ENCODE results near the gene CABCOCO1.

CABCOCO1 gene

DNA sequence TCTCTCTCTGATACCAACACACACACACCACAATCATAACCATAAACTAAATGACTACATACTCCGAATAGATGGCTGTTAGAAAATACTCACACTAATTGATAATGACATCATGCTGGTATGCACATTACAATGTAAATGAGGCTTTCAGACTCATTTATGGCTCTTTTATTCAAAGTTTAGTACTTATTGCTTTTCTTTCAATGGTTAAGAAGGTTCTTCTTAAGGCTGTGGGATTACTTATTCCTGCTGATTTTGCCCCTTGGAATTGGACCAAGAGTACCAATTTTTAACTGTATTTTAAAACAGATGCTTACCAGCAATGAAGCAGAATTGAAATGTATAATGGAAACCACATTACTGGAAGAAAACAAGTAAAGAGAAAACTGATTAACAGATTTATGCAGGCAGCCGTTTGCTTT lies 20.6 kb upstream of the CABCOCO1 start (continued):
- TF ChIP-seq ZNF565 (CRISPR knock-in tag; conservative IDR thresholded peaks at IDR 0.05; ENCODE audit: low read depth) (no peak), TOX (CRISPR knock-in tag; IDR thresholded peaks at IDR 0.05; ENCODE audit: borderline replicate concordance) (no peak), SNAI2 (CRISPR knock-in tag; IDR thresholded peaks at IDR 0.05) (no peak), BACH2 (CRISPR knock-in tag; IDR thresholded peaks at IDR 0.05; ENCODE audit: borderline replicate concordance) (no peak), PPARA (CRISPR knock-in tag; IDR thresholded peaks at IDR 0.05; ENCODE audit: borderline replicate concordance) (no peak)

DNA sequence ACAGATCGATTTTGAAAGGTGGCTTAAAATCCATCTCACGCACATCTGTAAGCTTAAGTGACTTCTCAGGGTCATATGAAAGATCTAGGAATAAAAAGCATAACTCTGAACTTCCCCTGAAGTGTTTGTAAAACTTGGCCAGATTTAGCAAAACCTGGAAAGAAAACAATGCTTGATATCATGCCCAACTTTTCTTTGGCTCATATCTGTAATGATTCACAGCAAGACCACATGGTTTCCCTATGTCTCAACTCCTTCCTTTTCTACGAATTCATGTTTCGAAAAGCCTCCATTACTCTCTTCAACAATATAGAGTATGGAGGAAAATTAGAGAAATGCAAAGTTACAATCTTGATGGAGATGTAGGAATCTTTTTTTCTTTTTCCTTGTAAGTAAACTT lies 20.1 kb upstream of the CABCOCO1 start:
- no peak for TF ChIP-seq TCF4 (CRISPR knock-in tag; IDR thresholded peaks at IDR 0.05; ENCODE audit: borderline replicate concordance)
- no peak for TF ChIP-seq OSR1 (CRISPR knock-in tag; IDR thresholded peaks at IDR 0.05)
- TF ChIP-seq, protein P1, sequence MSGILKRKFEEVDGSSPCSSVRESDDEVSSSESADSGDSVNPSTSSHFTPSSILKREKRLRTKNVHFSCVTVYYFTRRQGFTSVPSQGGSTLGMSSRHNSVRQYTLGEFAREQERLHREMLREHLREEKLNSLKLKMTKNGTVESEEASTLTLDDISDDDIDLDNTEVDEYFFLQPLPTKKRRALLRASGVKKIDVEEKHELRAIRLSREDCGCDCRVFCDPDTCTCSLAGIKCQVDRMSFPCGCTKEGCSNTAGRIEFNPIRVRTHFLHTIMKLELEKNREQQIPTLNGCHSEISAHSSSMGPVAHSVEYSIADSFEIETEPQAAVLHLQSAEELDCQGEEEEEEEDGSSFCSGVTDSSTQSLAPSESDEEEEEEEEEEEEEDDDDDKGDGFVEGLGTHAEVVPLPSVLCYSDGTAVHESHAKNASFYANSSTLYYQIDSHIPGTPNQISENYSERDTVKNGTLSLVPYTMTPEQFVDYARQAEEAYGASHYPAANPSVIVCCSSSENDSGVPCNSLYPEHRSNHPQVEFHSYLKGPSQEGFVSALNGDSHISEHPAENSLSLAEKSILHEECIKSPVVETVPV (CRISPR knock-in tag; IDR thresholded peaks at IDR 0.05): no peak
- TF ChIP-seq TOX (CRISPR knock-in tag; IDR thresholded peaks at IDR 0.05; ENCODE audit: borderline replicate concordance): no peak
- TF ChIP-seq SNAI2 (CRISPR knock-in tag; IDR thresholded peaks at IDR 0.05): no peak
- TF ChIP-seq ZNF8 (CRISPR knock-in tag; IDR thresholded peaks at IDR 0.05): no peak
- no peak for TF ChIP-seq ZFP30 (CRISPR knock-in tag; IDR thresholded peaks at IDR 0.05)
- no peak for TF ChIP-seq ESRRG (CRISPR knock-in tag; IDR thresholded peaks at IDR 0.05)
- TF ChIP-seq ZFP3 (CRISPR knock-in tag; IDR thresholded peaks at IDR 0.05): no peak
- TF ChIP-seq ZNF565 (CRISPR knock-in tag; conservative IDR thresholded peaks at IDR 0.05; ENCODE audit: low read depth): no peak
- no peak for TF ChIP-seq PPARA (CRISPR knock-in tag; IDR thresholded peaks at IDR 0.05; ENCODE audit: borderline replicate concordance)
- no peak for TF ChIP-seq ARNTL (CRISPR knock-in tag; IDR thresholded peaks at IDR 0.05; ENCODE audit: borderline replicate concordance, low read depth)
- TF ChIP-seq, protein P2, sequence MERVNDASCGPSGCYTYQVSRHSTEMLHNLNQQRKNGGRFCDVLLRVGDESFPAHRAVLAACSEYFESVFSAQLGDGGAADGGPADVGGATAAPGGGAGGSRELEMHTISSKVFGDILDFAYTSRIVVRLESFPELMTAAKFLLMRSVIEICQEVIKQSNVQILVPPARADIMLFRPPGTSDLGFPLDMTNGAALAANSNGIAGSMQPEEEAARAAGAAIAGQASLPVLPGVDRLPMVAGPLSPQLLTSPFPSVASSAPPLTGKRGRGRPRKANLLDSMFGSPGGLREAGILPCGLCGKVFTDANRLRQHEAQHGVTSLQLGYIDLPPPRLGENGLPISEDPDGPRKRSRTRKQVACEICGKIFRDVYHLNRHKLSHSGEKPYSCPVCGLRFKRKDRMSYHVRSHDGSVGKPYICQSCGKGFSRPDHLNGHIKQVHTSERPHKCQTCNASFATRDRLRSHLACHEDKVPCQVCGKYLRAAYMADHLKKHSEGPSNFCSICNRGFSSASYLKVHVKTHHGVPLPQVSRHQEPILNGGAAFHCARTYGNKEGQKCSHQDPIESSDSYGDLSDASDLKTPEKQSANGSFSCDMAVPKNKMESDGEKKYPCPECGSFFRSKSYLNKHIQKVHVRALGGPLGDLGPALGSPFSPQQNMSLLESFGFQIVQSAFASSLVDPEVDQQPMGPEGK (CRISPR knock-in tag; IDR thresholded peaks at IDR 0.05; ENCODE audit: borderline replicate concordance): no peak
- TF ChIP-seq BACH2 (CRISPR knock-in tag; IDR thresholded peaks at IDR 0.05; ENCODE audit: borderline replicate concordance): no peak

DNA sequence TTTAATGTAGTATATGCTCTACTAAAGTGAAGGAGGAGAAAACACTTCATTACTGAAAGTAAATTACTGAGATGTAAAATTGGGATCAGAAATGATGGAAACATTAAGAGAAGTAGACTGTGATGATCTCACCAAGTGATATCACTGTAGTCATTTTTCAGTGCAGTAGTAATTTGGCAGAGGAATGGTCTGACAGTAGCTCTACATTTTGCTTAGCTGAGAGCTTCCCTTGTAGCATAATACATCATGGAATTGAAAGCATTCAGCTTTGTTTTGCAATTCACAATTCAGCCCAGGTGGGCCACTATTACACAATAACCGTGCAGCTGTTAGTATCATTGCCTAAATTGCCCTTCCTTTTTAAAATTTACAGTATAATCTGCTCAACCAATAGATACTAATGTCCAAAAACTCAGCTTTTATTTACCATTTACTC lies 19.4 kb upstream of the CABCOCO1 start:
- ATAC-seq: peak; percentile 79
- TF ChIP-seq ISL1 (CRISPR knock-in tag; IDR thresholded peaks at IDR 0.05) (peak; percentile 86), CSDC2 (CRISPR knock-in tag; IDR thresholded peaks at IDR 0.05) (no peak), ZNF70 (CRISPR knock-in tag; IDR thresholded peaks at IDR 0.05) (0 out of 2 replicates have a peak, but pooled peaks have one; percentile 40), ZNF565 (CRISPR knock-in tag; conservative IDR thresholded peaks at IDR 0.05; ENCODE audit: low read depth) (no peak), RARB (CRISPR knock-in tag; IDR thresholded peaks at IDR 0.05) (no peak), ZFP3 (CRISPR knock-in tag; IDR thresholded peaks at IDR 0.05) (no peak), GLIS3 (CRISPR knock-in tag; IDR thresholded peaks at IDR 0.05) (no peak), PPARA (CRISPR knock-in tag; IDR thresholded peaks at IDR 0.05; ENCODE audit: borderline replicate concordance) (no peak)
- TF ChIP-seq, protein P3, sequence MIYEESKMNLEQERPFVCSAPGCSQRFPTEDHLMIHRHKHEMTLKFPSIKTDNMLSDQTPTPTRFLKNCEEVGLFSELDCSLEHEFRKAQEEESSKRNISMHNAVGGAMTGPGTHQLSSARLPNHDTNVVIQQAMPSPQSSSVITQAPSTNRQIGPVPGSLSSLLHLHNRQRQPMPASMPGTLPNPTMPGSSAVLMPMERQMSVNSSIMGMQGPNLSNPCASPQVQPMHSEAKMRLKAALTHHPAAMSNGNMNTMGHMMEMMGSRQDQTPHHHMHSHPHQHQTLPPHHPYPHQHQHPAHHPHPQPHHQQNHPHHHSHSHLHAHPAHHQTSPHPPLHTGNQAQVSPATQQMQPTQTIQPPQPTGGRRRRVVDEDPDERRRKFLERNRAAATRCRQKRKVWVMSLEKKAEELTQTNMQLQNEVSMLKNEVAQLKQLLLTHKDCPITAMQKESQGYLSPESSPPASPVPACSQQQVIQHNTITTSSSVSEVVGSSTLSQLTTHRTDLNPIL (CRISPR knock-in tag; IDR thresholded peaks at IDR 0.05; ENCODE audit: low read depth): peak; percentile 67; the same call in 1 of the 2 replicates
- TF ChIP-seq, protein P4, sequence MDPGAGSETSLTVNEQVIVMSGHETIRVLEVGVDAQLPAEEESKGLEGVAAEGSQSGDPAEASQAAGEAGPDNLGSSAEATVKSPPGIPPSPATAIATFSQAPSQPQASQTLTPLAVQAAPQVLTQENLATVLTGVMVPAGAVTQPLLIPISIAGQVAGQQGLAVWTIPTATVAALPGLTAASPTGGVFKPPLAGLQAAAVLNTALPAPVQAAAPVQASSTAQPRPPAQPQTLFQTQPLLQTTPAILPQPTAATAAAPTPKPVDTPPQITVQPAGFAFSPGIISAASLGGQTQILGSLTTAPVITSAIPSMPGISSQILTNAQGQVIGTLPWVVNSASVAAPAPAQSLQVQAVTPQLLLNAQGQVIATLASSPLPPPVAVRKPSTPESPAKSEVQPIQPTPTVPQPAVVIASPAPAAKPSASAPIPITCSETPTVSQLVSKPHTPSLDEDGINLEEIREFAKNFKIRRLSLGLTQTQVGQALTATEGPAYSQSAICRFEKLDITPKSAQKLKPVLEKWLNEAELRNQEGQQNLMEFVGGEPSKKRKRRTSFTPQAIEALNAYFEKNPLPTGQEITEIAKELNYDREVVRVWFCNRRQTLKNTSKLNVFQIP (CRISPR knock-in tag; IDR thresholded peaks at IDR 0.05; ENCODE audit: borderline replicate concordance, low read depth): no peak

More for the DNA sequence above, 20.1 kb upstream of the CABCOCO1 start:
- ATAC-seq: peak; percentile 83

DNA sequence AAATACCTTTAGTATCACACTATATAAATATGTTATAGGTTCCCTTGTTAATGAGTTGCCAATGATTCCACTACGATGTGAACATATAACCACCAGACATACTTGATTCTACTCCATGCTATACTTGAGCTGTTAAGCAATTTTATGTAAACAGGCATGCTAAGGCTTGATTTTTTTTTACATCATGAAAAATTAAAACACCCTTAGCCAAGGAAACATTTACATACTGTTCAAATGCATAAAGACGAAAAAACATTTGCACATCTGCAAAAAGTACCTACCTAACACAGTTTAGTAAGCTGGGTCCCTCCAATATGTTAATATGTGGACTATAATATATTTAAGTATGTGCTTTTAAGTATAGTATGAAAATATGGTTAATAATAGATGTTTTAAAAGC lies 9.0 kb upstream of the CABCOCO1 start:
- TF ChIP-seq ZFP30 (CRISPR knock-in tag; IDR thresholded peaks at IDR 0.05): no peak
- TF ChIP-seq GLIS3 (CRISPR knock-in tag; IDR thresholded peaks at IDR 0.05): no peak
- TF ChIP-seq ZNF70 (CRISPR knock-in tag; IDR thresholded peaks at IDR 0.05): no peak
- no peak for TF ChIP-seq OSR1 (CRISPR knock-in tag; IDR thresholded peaks at IDR 0.05)
- TF ChIP-seq CSDC2 (CRISPR knock-in tag; IDR thresholded peaks at IDR 0.05): no peak
- no peak for TF ChIP-seq ZNF565 (CRISPR knock-in tag; conservative IDR thresholded peaks at IDR 0.05; ENCODE audit: low read depth)
- no peak for ATAC-seq

Data from SK-N-SH treated with all-trans-retinoic acid at 6 μM for 48 hours (cell line).